ENCODE data around the gene NKX2-2.

The NKX2-2 gene

GRCh38 chr20:21513881-21514540 lies at the start of gene NKX2-2:
TSS of gene NKX2-2 (minus strand) at chr20:21514064. CDS start at chr20:21513669, 395 bp downstream.
- DNase-seq: no peak

DNA sequence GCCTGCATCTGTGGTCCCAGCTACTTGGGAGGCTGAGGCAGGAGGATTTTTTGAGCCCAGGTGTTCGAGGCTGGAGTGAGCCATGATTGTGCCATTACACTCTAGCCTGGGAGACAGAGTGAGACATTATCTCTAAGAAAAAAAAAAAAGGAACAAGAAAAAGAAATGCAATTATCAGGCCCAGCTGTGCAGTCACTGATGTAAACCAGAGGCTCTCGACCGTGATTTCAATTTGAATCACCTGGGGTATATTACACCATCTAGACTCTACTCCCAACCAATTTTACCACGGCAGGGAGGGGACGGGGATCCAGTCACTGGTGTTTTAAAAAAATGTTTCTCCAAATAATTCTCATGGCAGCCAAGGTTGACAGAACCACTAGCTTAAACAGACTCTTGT lies 48.8 kb upstream of the NKX2-2 start:
- DNase-seq: no peak

DNA sequence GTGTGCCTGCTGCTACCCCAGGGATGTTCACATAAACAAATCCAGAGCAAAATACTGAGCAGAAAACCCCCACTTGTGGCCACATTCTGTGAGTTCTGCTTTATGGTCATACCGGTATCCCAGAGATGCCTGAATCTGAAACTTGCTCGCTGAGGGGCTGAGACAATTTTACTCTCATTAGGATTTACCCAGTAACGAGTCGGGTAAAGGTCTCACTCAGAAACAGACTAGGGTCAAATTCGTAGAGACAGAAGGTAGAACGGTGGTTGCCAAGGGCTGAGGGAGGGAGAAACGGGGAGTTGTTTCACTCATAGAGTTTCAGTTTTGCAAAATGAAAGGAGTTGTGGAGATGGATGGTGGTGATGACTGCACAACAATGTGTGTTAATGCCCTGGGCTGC lies 45.4 kb upstream of the NKX2-2 start:
- no peak for DNase-seq

DNA sequence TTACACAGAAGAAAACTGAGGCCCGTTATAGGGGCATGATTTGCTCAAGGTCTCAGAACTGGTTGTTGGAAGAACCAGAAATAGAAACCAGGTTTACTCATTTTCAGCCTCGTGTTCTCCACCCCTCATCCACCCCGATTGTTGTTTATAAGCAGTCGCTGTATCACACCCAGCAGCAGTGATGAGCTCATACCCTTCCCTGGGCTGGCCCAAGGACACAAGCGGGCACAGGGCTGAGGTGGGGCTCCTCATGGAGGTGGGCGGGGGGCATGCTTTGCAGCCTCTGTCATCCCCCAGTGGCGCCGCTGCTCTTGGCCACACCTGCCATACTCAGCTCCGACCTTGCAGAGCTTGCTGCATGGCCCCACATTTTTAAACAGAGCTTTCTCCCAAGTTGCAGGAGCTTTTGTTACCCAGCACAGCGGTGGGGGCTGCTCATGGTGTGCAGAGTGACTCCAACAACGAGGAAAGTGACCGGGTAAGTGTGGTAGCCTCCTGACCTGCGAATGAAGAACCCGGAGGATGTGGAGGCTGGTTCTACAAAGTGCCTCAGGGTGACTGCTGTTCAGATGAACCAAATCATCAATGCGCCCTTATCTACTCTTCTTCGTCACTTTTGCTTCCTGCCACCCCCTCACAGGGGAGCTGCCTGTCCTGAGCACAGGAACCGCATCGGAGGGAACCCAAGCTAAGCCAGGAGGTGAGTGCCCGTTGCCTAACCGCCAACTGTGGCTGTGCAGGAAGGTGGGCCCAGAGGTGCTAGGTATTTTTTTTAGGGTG lies 43.6 kb upstream of the NKX2-2 start:
- no peak for DNase-seq

DNA sequence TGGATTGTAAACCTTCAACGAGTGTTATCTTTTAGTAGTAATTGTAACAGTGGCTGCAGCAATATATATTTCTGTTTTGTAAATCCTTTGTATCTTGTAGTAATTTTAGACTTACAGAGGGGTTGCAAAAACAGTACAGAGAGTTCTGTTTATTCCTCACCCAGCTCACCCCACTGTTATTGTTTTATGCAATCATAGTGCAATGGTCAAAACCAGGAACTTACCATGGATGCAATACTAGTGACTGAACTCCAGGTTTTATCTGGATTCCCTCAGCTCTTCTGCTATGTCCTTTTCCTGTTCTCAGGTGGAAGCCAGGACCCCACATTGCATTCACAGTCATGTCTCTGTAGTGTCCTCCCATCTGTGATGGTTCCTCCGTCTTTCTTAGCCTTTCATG lies 42.5 kb upstream of the NKX2-2 start:
- DNase-seq: no peak

- no peak for DNase-seq
Observed at GRCh38 chr20:21555470-21556120, 41.7 kb upstream of the NKX2-2 start.

DNA sequence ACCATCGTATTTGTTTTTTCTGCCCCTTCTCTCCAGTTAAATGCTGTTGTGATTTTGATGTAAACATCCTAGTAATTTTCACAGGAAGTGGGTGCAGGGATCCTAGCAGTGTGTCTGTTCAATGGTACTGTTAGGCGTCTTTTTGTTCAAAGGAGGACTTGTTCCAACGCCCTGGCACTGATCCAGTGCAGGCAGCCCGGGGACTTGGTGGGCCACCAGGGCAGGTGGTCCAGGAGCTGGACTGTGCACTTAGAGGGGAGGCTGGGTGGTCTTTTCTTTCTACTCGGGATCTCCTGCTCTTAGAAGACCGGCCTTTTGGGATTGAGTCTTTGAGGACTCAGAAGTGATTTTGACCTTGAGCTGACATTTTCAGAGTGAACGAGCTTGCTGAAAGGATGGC lies 41.1 kb upstream of the NKX2-2 start:
- DNase-seq: no peak

GRCh38 chr20:21554376-21554890 lies 40.6 kb upstream of the NKX2-2 start:
- DNase-seq: no peak

DNA sequence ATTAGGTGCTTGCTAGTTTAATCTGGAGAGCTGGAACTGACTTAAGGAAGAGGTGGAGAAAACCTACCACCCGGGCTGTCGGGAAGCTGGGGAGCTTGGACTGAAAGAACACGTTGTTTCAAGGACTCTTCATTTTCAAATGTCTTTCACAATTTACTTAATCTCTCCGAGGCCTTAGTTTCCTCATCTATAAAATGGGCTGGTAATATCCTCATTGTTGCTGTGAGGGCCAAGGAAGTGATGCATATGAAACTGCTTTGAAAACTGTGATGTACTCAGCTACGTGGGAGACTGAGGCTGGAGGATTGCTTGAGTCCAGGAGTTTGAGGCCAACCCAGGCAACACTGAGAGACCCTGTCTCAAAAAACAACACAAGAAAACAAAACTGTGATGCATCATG lies 36.7 kb upstream of the NKX2-2 start:
- no peak for DNase-seq

DNA sequence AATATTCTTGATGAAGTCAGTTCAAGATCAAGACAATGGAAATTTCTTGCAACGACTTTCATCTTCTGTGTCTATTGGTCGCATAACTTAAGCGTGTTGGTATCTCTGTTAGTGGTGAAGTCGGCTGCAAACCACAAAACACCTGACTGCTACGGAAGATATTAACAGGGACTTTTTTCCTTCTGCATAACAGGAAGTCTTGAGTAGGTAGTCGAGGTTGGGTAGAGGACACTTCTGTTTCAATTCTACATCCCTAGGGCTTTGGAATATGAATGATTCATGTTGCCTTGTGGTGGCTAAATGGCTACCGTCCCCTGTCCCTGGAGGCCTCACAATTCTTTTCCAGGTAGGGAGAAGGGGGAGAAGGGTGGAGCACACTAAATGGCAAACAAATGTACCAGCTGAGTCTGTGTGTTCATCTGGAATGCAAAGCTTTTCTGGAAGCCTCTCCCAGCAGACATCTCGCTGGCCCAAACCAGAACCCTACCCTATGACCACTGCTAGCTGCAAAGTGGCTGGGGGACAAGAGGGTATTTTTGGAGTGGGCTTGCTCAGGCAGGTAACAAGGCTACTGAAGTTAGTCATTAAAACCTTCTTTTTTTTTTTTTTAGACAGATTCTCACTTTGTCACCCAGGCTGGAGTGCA lies 34.6 kb upstream of the NKX2-2 start:
- no peak for DNase-seq

DNA sequence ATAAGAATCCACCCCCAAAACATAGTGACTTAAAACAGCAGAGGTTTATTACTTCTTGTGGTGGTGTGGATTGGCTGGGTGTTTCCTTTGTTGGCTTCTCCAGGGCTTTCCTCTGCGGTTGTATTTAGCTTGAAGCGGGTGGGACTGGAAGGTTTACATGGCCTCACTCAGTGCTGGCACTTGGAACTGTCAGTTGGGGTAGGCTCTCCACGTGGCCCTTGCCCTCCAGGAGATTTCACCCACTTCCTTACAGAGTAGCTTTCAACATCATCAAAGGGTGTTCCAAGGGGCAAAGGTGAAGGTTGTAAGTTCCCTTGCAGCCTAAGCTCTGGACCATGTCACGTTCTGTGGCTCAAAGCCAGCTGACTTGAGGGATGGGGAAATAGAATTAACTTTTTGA lies 32.5 kb upstream of the NKX2-2 start:
- DNase-seq: no peak

GRCh38 chr20:21539512-21539911 lies 25.6 kb upstream of the NKX2-2 start:
- no peak for DNase-seq

GRCh38 chr20:21534886-21535285 lies 21.0 kb upstream of the NKX2-2 start:
- no peak for DNase-seq

DNA sequence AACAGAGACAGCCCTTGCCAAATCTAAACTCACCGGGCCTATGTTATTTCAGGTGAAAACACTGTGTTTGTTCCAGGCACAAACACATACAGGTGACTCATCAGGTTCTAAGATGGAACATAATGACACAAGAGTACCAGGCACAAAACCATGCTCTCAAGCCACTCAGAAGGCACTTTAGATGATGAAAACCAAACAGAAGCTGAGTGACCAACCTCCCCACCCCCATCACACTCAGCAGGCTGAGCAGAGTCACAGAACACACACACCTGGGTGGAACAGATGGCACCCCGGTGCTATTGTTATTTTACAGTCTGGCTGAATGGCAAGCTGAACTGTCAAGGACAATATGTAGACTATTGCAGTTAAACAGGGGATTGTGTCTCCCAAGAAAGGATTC lies 20.6 kb upstream of the NKX2-2 start:
- DNase-seq: no peak

- DNase-seq: no peak
Observed at GRCh38 chr20:21529863-21530262, 16.0 kb upstream of the NKX2-2 start.

- DNase-seq: no peak
Observed at GRCh38 chr20:21528870-21529269, 15.0 kb upstream of the NKX2-2 start.

DNA sequence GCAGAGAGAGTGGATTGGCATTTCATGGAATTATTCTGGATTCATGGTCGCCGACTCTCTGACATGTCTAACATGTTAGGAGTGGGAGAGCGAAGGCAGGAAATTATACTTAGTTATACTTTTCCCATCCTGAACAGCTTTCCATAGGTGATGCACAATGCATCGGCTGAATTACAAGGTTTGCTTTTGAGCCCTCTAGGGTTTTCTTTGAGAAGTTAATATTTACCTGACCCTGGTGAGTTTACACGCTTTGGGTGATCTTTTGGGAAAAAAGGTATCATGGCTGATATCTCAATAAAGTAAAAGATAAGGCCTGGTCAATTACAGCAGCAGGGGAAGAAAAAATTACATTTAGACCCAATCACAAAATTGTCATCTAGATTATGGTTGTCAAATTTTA lies 14.0 kb upstream of the NKX2-2 start:
- no peak for DNase-seq

DNA sequence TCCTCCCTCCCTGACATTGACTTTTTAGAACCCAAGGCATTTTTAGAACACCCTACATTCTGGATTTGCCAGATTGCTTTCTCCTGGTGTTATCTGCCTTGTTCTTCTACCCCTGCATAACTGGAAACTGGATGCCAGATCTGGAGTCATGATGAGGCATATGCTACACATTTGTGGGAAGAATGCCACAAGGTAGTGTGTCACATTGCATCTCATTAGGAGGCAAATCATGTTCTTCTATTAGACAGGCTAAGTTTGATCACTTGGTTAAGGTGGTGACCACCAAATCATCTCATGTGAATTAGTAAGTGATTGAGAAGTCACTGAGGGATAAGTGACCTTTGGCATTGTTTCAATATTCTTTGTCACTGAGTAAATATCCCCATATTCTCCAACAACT lies 12.9 kb upstream of the NKX2-2 start:
- DNase-seq: no peak

GRCh38 chr20:21523895-21524294 lies 10.0 kb upstream of the NKX2-2 start:
- DNase-seq: no peak

DNA sequence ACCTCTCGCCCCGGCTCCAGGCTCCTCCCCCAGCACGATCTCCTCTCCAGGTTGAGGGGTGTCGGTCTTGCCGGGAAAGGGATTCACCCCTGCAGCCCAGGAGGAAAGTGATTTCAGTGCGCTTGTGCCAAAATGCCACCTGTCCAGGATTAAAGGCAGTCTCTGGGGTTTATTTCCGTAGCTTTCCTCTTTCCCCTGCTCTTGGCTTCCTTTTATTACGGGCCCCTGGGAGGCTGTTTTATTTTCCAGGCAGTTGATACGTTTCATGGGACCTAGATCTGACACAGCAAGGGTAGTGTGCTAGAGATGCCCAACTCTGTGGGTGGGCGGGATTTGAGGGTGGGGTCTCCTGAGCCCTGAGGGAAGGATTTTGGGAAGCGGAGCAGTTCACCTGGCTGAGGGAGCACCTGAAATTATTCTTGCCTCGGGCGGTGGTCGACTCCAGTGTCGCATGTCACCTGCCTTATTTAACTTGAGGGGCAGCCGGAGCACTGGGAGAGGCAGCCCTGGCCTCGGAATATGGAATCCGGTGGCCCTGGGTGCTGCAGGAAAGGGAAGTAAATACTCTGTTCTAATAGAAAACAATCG lies 9.5 kb upstream of the NKX2-2 start:
- DNase-seq: no peak

GRCh38 chr20:21522481-21523280 lies 8.8 kb upstream of the NKX2-2 start:
- no peak for DNase-seq
